CD14-positive monocyte (primary cell): ENCODE results near the gene CHERP. TPM values are rescaled to one million over a fixed set of nuclear protein-coding genes. Genes with fewer than 3 reads are reported as not detected.

Experiments
- DNase-seq, 3 donors: peaks; one replicate each; pipeline ENCODE4 v3.0.0-alpha.2; 2011 to 2022
- H2AFZ ChIP-seq: 2 replicates; pipeline ENCODE4 v1.6.0; 2012; ENCODE audit warnings: mild to moderate bottlenecking, low read depth, low read length, inconsistent platforms; ENCODE audit not compliant: insufficient read depth, poor library complexity, severe bottlenecking
- H3K27ac ChIP-seq, 2 donors: 1 replicate in 1 of 2; 2 replicates in 1 of 2; pipeline ENCODE4 v1.5.1; 2012 to 2013; ENCODE audit warnings: low read length in 2 of 2, control low read depth in 1 of 2, inconsistent platforms in 1 of 2, low read depth in 1 of 2, mild to moderate bottlenecking in 1 of 2
- H3K27me3 ChIP-seq, 2 donors: one replicate each; pipeline versions ENCODE4 v1.6.0 to v1.6.1; 2011 to 2013; ENCODE audit warnings: low read length in 2 of 2; ENCODE audit not compliant: control insufficient read depth in 2 of 2, insufficient read depth in 2 of 2
- H3K36me3 ChIP-seq, 2 donors: replicated peaks in 1 of 2; 1 replicate in 1 of 2; 2 replicates in 1 of 2; pipeline versions ENCODE4 v1.5.1 to v1.6.1; 2012 to 2013; ENCODE audit warnings: low read length in 2 of 2, control low read depth in 1 of 2, inconsistent platforms in 1 of 2, mild to moderate bottlenecking in 1 of 2; ENCODE audit not compliant: insufficient read depth in 2 of 2, control insufficient read depth in 1 of 2
- H3K4me1 ChIP-seq, 2 donors: 1 replicate in 1 of 2; 2 replicates in 1 of 2; pipeline versions ENCODE4 v1.5.1 to v1.6.1; 2012 to 2013; ENCODE audit warnings: low read length in 2 of 2, control low read depth in 1 of 2, inconsistent platforms in 1 of 2, mild to moderate bottlenecking in 1 of 2, moderate library complexity in 1 of 2; ENCODE audit not compliant: insufficient read depth in 2 of 2, control insufficient read depth in 1 of 2
- H3K4me2 ChIP-seq: replicated peaks from 2 replicates; pipeline ENCODE3; 2012; ENCODE audit warnings: low read length, moderate library complexity, mild to moderate bottlenecking; ENCODE audit not compliant: poor library complexity, severe bottlenecking; ENCODE audit errors: extremely low read depth
- H3K4me3 ChIP-seq, 3 experiments: fragments of 200-600 bp in 1 of 3; sonication (generic) in 1 of 3; replicated peaks in 1 of 3; 1 replicate in 2 of 3; 2 replicates in 1 of 3; pipeline ENCODE4 v1.5.1; 2011 to 2013; ENCODE audit warnings: low read length in 3 of 3, mild to moderate bottlenecking in 3 of 3, control low read depth in 2 of 3, low read depth in 2 of 3, inconsistent platforms in 1 of 3, moderate library complexity in 1 of 3
- H3K79me2 ChIP-seq: 2 replicates; pipeline ENCODE4 v1.6.0; 2012; ENCODE audit warnings: mild to moderate bottlenecking, control low read depth, inconsistent platforms, low read length, moderate library complexity; ENCODE audit not compliant: insufficient read depth
- H3K9ac ChIP-seq: 2 replicates; pipeline ENCODE4 v1.6.0; 2017; ENCODE audit warnings: low read length, mild to moderate bottlenecking; ENCODE audit not compliant: insufficient read depth, poor library complexity, severe bottlenecking
- H3K9me3 ChIP-seq, 2 donors: replicated peaks in 1 of 2; 1 replicate in 1 of 2; 2 replicates in 1 of 2; pipeline versions ENCODE4 v1.5.1 to v1.6.1; 2012 to 2013; ENCODE audit warnings: low read length in 2 of 2, control low read depth in 1 of 2; ENCODE audit not compliant: control insufficient read depth in 1 of 2, insufficient read depth in 1 of 2
- H4K20me1 ChIP-seq: 2 replicates; pipeline ENCODE4 v1.6.0; 2012; ENCODE audit warnings: mild to moderate bottlenecking, low read length, control low read depth, moderate library complexity; ENCODE audit not compliant: insufficient read depth
- H3K27ac Mint-ChIP-seq, 7 donors: one replicate each; pipeline ENCODE4 v1.8.0; 2020; ENCODE audit warnings: mild to moderate bottlenecking in 7 of 7, mixed read lengths in 7 of 7, moderate library complexity in 6 of 7, inconsistent platforms in 2 of 7
- H3K27me3 Mint-ChIP-seq, 3 donors: one replicate each; pipeline ENCODE4 v1.8.0; 2021 to 2022; ENCODE audit warnings: low read depth in 3 of 3, mild to moderate bottlenecking in 3 of 3, mixed read lengths in 3 of 3, moderate library complexity in 3 of 3, inconsistent platforms in 1 of 3
- H3K36me3 Mint-ChIP-seq, 2 donors: one replicate each; pipeline ENCODE4 v1.8.0; 2020; ENCODE audit warnings: mixed read lengths in 2 of 2, inconsistent platforms in 1 of 2, mild to moderate bottlenecking in 1 of 2
- H3K4me1 Mint-ChIP-seq: one replicate; pipeline ENCODE4 v1.8.0; 2020; ENCODE audit warnings: mild to moderate bottlenecking, mixed read lengths
- H3K4me3 Mint-ChIP-seq, 2 donors: one replicate each; pipeline ENCODE4 v1.8.0; 2020; ENCODE audit warnings: mild to moderate bottlenecking in 2 of 2, mixed read lengths in 2 of 2, moderate library complexity in 1 of 2
- H3K9me3 Mint-ChIP-seq, 7 donors: one replicate each; pipeline ENCODE4 v1.8.0; 2020 to 2022; ENCODE audit warnings: mixed read lengths in 7 of 7, mild to moderate bottlenecking in 6 of 7, moderate library complexity in 6 of 7, inconsistent platforms in 2 of 7
- CTCF ChIP-seq: fragments of 200-600 bp; IDR thresholded peaks from one replicate; pipeline ENCODE4 v1.8.0; 2022; ENCODE audit warnings: antibody characterized with exemption, mild to moderate bottlenecking
- WGBS: methylation state at CpG from one replicate; pipeline ENCODE4 v1.1.5; 2013; ENCODE audit warnings: missing lambda C conversion rate; ENCODE audit not compliant: insufficient coverage; 5-methylcytosine and 5-hydroxymethylcytosine counted together
- intact Hi-C, 2 donors: fragments of 100-400 bp; cut with micrococcal nuclease; formaldehyde crosslinking; loops; one replicate each; pipeline versions ENCODE4 v1.15.0 to v1.15.1; 2023
- polyA plus RNA-seq, 3 donors: library from polyadenylated mRNA; depleted of rRNA in 1 of 3; unstranded in 2 of 3; stranded (reverse) in 1 of 3; fragments of 300-500 nt in 2 of 3; fragments of >200 nt in 1 of 3; fragmentation: Illumina TruSeq in 2 of 3; gene quantifications; 1 replicate in 2 of 3; 2 replicates in 1 of 3; pipeline ENCODE4 v1.2.3, GENCODE V29; 2012 to 2021

CHERP gene
- polyA plus RNA-seq, 3 donors = 3.2 to 18.8 (median 5.3) TPM

- no peaks in the 10 kb centered on the region for H3K9me3 ChIP-seq
- peak overlapping the region in 1 of 7 donors; percentile 19 for H3K27ac Mint-ChIP-seq
- no peak for TF ChIP-seq CTCF
- intact Hi-C loops = no loop called here
- H3K79me2 ChIP-seq = peaks cover 97% of the 10 kb centered on the region
- H3K4me1 ChIP-seq = peaks cover 23 to 31% of the 10 kb centered on the region in 2 donors
- H3K27ac ChIP-seq = peak overlapping the region in 1 of 2 donors; percentile 14
- WGBS = 96% methylated on average over 48 of the region's 48 CpGs
- H3K4me3 ChIP-seq = no peak overlapping the region
- no peak for DNase-seq
- H3K4me2 ChIP-seq = no peak overlapping the region
- peaks cover 86% of the 10 kb centered on the region for H4K20me1 ChIP-seq
- no peak overlapping the region for H3K9ac ChIP-seq
- H3K27me3 ChIP-seq = no peaks in the 10 kb centered on the region
- H3K36me3 ChIP-seq = peaks cover 30 to 70% of the 10 kb centered on the region in 2 donors
- H3K4me3 Mint-ChIP-seq = no peak overlapping the region
- H2AFZ ChIP-seq = no peak overlapping the region
- peaks cover 31% of the 10 kb centered on the region for H3K4me1 Mint-ChIP-seq
- H3K36me3 Mint-ChIP-seq = peaks cover 31 to 55% of the 10 kb centered on the region in 2 donors
- H3K9me3 Mint-ChIP-seq = peaks cover 0 to 2% (median 0%) of the 10 kb centered on the region in 7 donors
- H3K27me3 Mint-ChIP-seq = no peaks in the 10 kb centered on the region
Measured at GRCh38 chr19:16575861-16576689, 33.8 kb upstream of the CHERP start.

GRCh38 chr19:16575282-16575681, 33.0 kb upstream of the CHERP start:
- H3K4me1 ChIP-seq = peaks cover 30 to 39% of the 10 kb centered on the region in 2 donors
- Mint-ChIP-seq H3K4me1 (peaks cover 34% of the 10 kb centered on the region), H3K27ac (peak overlapping the region in 3 of 7 donors; percentile 35 to 81 (median 50)), H3K36me3 (peaks cover 34 to 51% of the 10 kb centered on the region in 2 donors), H3K27me3 (no peaks in the 10 kb centered on the region), H3K9me3 (peaks cover 0 to 2% (median 0%) of the 10 kb centered on the region in 7 donors), H3K4me3 (no peak overlapping the region)
- H3K27ac ChIP-seq = peak overlapping the region in 1 of 2 donors; percentile 0
- intact Hi-C loops = no loop called here
- H3K4me3 ChIP-seq = no peak overlapping the region
- peaks cover 81% of the 10 kb centered on the region for H4K20me1 ChIP-seq
- TF ChIP-seq CTCF = no peak
- H2AFZ ChIP-seq = no peak overlapping the region
- H3K79me2 ChIP-seq = peaks cover 97% of the 10 kb centered on the region
- H3K9me3 ChIP-seq = no peaks in the 10 kb centered on the region
- H3K9ac ChIP-seq = no peak overlapping the region
- no peaks in the 10 kb centered on the region for H3K27me3 ChIP-seq
- 100% methylated on average over 1 of the region's 2 CpGs for WGBS
- H3K36me3 ChIP-seq = peaks cover 30 to 67% of the 10 kb centered on the region in 2 donors
- no peak overlapping the region for H3K4me2 ChIP-seq
- no peak for DNase-seq
